ENCODE results near the gene NEURL4. TPM values are rescaled to one million over a fixed set of nuclear protein-coding genes. Genes with fewer than 3 reads are reported as not detected.

NEURL4 gene
- total RNA-seq, 1 experiment from 2014 or later: 81.7 TPM

GRCh38 chr17:7355053-7355452, 25.9 kb upstream of the NEURL4 start, which contains the start of gene TMEM95:
Gene TMEM95 (plus strand): TSS chr17:7355156. CDS start chr17:7355205, 49 bp downstream.
- Histone ChIP-seq H3K27me3 (replicated peaks; ENCODE audit: insufficient read depth, low read depth, low read length, poor library complexity) (no peaks in the 10 kb centered on the region), H3K4me3 (ENCODE audit: low read depth, low read length, poor library complexity, severe bottlenecking) (no peak within 1 kb of the TSS), H3K36me3 (ENCODE audit: insufficient read depth, low read length, poor library complexity, severe bottlenecking) (no peaks in the 10 kb centered on the region), H3K27ac (ENCODE audit: low read depth, low read length, poor library complexity, severe bottlenecking) (no peak within 1 kb of the TSS), H3K9me3 (ENCODE audit: low read depth, low read length, poor library complexity, severe bottlenecking) (no peaks in the 10 kb centered on the region), H3K4me1 (ENCODE audit: insufficient read depth, low read length, poor library complexity, severe bottlenecking) (peaks cover 27% of the 10 kb centered on the region)
- no peak for TF ChIP-seq EZH2 (IDR thresholded peaks at IDR 0.05; ENCODE audit: borderline replicate concordance, low read depth, low read length, poor library complexity, severe bottlenecking)
- TF ChIP-seq, protein P1, sequence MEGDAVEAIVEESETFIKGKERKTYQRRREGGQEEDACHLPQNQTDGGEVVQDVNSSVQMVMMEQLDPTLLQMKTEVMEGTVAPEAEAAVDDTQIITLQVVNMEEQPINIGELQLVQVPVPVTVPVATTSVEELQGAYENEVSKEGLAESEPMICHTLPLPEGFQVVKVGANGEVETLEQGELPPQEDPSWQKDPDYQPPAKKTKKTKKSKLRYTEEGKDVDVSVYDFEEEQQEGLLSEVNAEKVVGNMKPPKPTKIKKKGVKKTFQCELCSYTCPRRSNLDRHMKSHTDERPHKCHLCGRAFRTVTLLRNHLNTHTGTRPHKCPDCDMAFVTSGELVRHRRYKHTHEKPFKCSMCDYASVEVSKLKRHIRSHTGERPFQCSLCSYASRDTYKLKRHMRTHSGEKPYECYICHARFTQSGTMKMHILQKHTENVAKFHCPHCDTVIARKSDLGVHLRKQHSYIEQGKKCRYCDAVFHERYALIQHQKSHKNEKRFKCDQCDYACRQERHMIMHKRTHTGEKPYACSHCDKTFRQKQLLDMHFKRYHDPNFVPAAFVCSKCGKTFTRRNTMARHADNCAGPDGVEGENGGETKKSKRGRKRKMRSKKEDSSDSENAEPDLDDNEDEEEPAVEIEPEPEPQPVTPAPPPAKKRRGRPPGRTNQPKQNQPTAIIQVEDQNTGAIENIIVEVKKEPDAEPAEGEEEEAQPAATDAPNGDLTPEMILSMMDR (conservative IDR thresholded peaks at IDR 0.05; ENCODE audit: low read depth, low read length): no peak
- DNase-seq (ENCODE audit: low spot score): peak; percentile 70
- POLR2A ChIA-PET (ENCODE audit: low non-redundant PET): no interaction called here
- CTCF ChIA-PET: interaction anchor here (0.9 to 1.7 kb wide), 3 partner anchors 205 to 234 kb away, joined by 3 to 11 read pairs (median 4); no protein-coding TSS in a partner anchor
- intact Hi-C loops (cut with micrococcal nuclease; ENCODE audit: unreplicated experiment): loop anchor here (5.0 to 10.0 kb wide), 2 partner anchors 82 to 130 kb away; partner anchors contain the start of genes FGF11, POLR2A, SLC35G6 and TMEM102
- BruUV-seq (replicated peaks): no TSS peak

- H3K4me1 ChIP-seq (ENCODE audit: insufficient read depth, low read length, poor library complexity, severe bottlenecking): peaks cover 33% of the 10 kb centered on the region
- BruUV-seq (replicated peaks): no TSS peak
- H3K27ac ChIP-seq (ENCODE audit: low read depth, low read length, poor library complexity, severe bottlenecking): no peak overlapping the region
- H3K4me3 ChIP-seq (ENCODE audit: low read depth, low read length, poor library complexity, severe bottlenecking): no peak overlapping the region
- intact Hi-C loops (cut with micrococcal nuclease; ENCODE audit: unreplicated experiment): loop anchor here (10.0 kb wide), 1 partner anchor 130 kb away; the partner anchor contains the start of genes POLR2A and SLC35G6
- no peak for TF ChIP-seq EZH2 (IDR thresholded peaks at IDR 0.05; ENCODE audit: borderline replicate concordance, low read depth, low read length, poor library complexity, severe bottlenecking)
- TF ChIP-seq, protein P1 (conservative IDR thresholded peaks at IDR 0.05; ENCODE audit: low read depth, low read length): no peak
- peak; percentile 43 for DNase-seq (ENCODE audit: low spot score)
- CTCF ChIA-PET: interaction anchor here (1.0 kb wide), 1 partner anchor 206 kb away, joined by 3 read pairs; no protein-coding TSS in a partner anchor
- no peaks in the 10 kb centered on the region for H3K9me3 ChIP-seq (ENCODE audit: low read depth, low read length, poor library complexity, severe bottlenecking)
- H3K36me3 ChIP-seq (ENCODE audit: insufficient read depth, low read length, poor library complexity, severe bottlenecking): no peaks in the 10 kb centered on the region
- H3K27me3 ChIP-seq (replicated peaks; ENCODE audit: insufficient read depth, low read depth, low read length, poor library complexity): no peaks in the 10 kb centered on the region
- POLR2A ChIA-PET (ENCODE audit: low non-redundant PET): no interaction called here
Observed at GRCh38 chr17:7354262-7354843, 25.2 kb upstream of the NEURL4 start.

DNA sequence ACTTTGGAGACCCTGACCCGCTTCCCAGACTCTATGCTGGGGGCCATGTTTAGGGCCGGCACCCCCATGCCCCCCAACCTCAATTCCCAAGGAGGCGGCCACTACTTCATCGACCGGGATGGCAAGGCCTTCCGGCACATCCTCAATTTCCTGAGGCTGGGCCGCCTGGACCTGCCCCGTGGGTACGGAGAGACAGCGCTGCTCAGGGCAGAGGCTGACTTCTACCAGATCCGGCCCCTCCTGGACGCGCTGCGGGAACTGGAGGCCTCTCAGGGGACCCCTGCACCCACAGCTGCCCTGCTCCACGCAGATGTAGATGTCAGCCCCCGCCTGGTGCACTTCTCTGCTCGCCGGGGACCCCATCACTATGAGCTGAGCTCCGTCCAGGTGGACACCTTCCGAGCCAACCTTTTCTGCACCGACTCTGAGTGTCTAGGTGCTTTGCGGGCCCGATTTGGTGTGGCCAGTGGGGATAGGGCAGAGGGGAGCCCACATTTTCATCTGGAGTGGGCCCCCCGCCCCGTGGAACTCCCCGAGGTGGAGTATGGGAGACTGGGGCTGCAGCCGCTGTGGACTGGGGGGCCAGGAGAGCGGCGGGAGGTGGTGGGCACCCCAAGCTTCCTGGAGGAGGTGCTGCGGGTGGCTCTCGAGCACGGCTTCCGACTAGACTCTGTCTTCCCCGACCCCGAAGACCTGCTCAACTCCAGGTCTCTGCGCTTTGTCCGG, 23.9 kb upstream of the NEURL4 start:
- intact Hi-C loops (cut with micrococcal nuclease; ENCODE audit: unreplicated experiment): loop anchor here (10.0 kb wide), 1 partner anchor 132 kb away; the partner anchor contains the start of genes POLR2A and SLC35G6
- POLR2A ChIA-PET (ENCODE audit: low non-redundant PET): no interaction called here
- no peaks in the 10 kb centered on the region for H3K36me3 ChIP-seq (ENCODE audit: insufficient read depth, low read length, poor library complexity, severe bottlenecking)

More for the DNA sequence above, 23.9 kb upstream of the NEURL4 start:
- Histone ChIP-seq H3K4me3 (ENCODE audit: low read depth, low read length, poor library complexity, severe bottlenecking) (peak overlapping the region; percentile 93), H3K9me3 (ENCODE audit: low read depth, low read length, poor library complexity, severe bottlenecking) (no peaks in the 10 kb centered on the region), H3K27me3 (replicated peaks; ENCODE audit: insufficient read depth, low read depth, low read length, poor library complexity) (no peaks in the 10 kb centered on the region), H3K27ac (ENCODE audit: low read depth, low read length, poor library complexity, severe bottlenecking) (no peak overlapping the region), H3K4me1 (ENCODE audit: insufficient read depth, low read length, poor library complexity, severe bottlenecking) (peaks cover 38% of the 10 kb centered on the region)
- DNase-seq (ENCODE audit: low spot score): no peak
- BruUV-seq (replicated peaks): no TSS peak
- TF ChIP-seq, protein P1 (conservative IDR thresholded peaks at IDR 0.05; ENCODE audit: low read depth, low read length): no peak
- no peak for TF ChIP-seq EZH2 (IDR thresholded peaks at IDR 0.05; ENCODE audit: borderline replicate concordance, low read depth, low read length, poor library complexity, severe bottlenecking)
- CTCF ChIA-PET: no interaction called here

All from A673 (cell line).